Neuronal stem cell (in vitro differentiated cells): ENCODE data around the gene OR1M1.
A peak's percentile ranks its signal among the peaks of the same experiment; 100 is the strongest.
"Not testable (repeated sequence)": the region's sequence is repeated elsewhere in the genome, so short reads cannot be mapped to it uniquely, and the experiment has no call there.

Experiments used
- DNase-seq: peaks from one replicate; pipeline ENCODE4 v3.0.0-alpha.2; 2013; ENCODE audit warnings: low spot score
- H2AFZ ChIP-seq: one replicate; pipeline ENCODE4 v1.6.1; 2013; ENCODE audit warnings: mild to moderate bottlenecking, low read length, inconsistent platforms
- H2AK5ac ChIP-seq: 2 replicates; pipeline ENCODE4 v1.6.1; 2013; ENCODE audit warnings: low read depth, mild to moderate bottlenecking, inconsistent platforms, low read length, moderate library complexity, mixed read lengths
- H2BK120ac ChIP-seq: 2 replicates; pipeline ENCODE4 v1.6.1; 2013; ENCODE audit warnings: low read depth, mild to moderate bottlenecking, inconsistent platforms, low read length, moderate library complexity, mixed read lengths
- H2BK12ac ChIP-seq: one replicate; pipeline ENCODE4 v1.6.1; 2013; ENCODE audit warnings: low read length, inconsistent platforms
- H2BK15ac ChIP-seq: 2 replicates; pipeline ENCODE4 v1.6.1; 2013; ENCODE audit warnings: mild to moderate bottlenecking, low read length, inconsistent platforms, mixed read lengths
- H2BK5ac ChIP-seq: one replicate; pipeline ENCODE4 v1.6.1; 2013; ENCODE audit warnings: inconsistent platforms, mild to moderate bottlenecking, low read length, moderate library complexity
- H3K14ac ChIP-seq: one replicate; pipeline ENCODE4 v1.6.1; 2013; ENCODE audit warnings: low read length, inconsistent platforms
- H3K18ac ChIP-seq: 2 replicates; pipeline ENCODE4 v1.6.1; 2013; ENCODE audit warnings: low read length, inconsistent platforms
- H3K23ac ChIP-seq: 2 replicates; pipeline ENCODE4 v1.6.1; 2013; ENCODE audit warnings: low read depth, mild to moderate bottlenecking, mixed read lengths, low read length, inconsistent platforms; ENCODE audit not compliant: poor library complexity
- H3K27ac ChIP-seq: replicated peaks from 3 replicates; pipeline ENCODE4 v1.5.1; 2013; ENCODE audit warnings: low read length, inconsistent platforms
- H3K27me3 ChIP-seq, 3 experiments: 2 replicates each; pipeline ENCODE4 v1.6.1; 2013; ENCODE audit warnings: low read length in 3 of 3, mild to moderate bottlenecking in 2 of 3, inconsistent platforms in 1 of 3, low read depth in 1 of 3, mixed read lengths in 1 of 3, moderate library complexity in 1 of 3; ENCODE audit not compliant: control insufficient read depth in 3 of 3, insufficient read depth in 3 of 3
- H3K36me3 ChIP-seq, 2 donors: replicated peaks in 1 of 2; 2 replicates each; pipeline ENCODE4 v1.6.1; 2013; ENCODE audit warnings: low read length in 2 of 2; ENCODE audit not compliant: control insufficient read depth in 2 of 2, insufficient read depth in 2 of 2
- H3K4ac ChIP-seq: 2 replicates; pipeline ENCODE4 v1.6.1; 2013; ENCODE audit warnings: inconsistent platforms, mild to moderate bottlenecking, low read length, moderate library complexity
- H3K4me1 ChIP-seq, 2 donors: 1 replicate in 1 of 2; 2 replicates in 1 of 2; pipeline ENCODE4 v1.6.1; 2013; ENCODE audit warnings: low read length in 2 of 2, low read depth in 1 of 2; ENCODE audit not compliant: control insufficient read depth in 2 of 2, insufficient read depth in 1 of 2
- H3K4me2 ChIP-seq: one replicate; pipeline ENCODE4 v1.6.1; 2013; ENCODE audit warnings: mild to moderate bottlenecking, low read length, inconsistent platforms; ENCODE audit not compliant: insufficient read depth, poor library complexity, severe bottlenecking
- H3K4me3 ChIP-seq, 2 donors: 2 replicates each; pipeline ENCODE4 v1.5.1; 2013; ENCODE audit warnings: low read length in 2 of 2, mild to moderate bottlenecking in 2 of 2, inconsistent platforms in 1 of 2, moderate library complexity in 1 of 2
- H3K79me1 ChIP-seq: one replicate; pipeline ENCODE4 v1.6.1; 2013; ENCODE audit warnings: low read depth, mild to moderate bottlenecking, inconsistent platforms, low read length, moderate library complexity
- H3K9ac ChIP-seq: one replicate; pipeline ENCODE4 v1.6.1; 2013; ENCODE audit warnings: mild to moderate bottlenecking, low read depth, low read length, inconsistent platforms; ENCODE audit not compliant: poor library complexity
- H3K9me3 ChIP-seq, 2 donors: replicated peaks in 1 of 2; 2 replicates each; pipeline versions ENCODE3 to v1.6.1; 2013; ENCODE audit warnings: low read length in 2 of 2, mild to moderate bottlenecking in 2 of 2, inconsistent platforms in 1 of 2, low read depth in 1 of 2, mixed read lengths in 1 of 2, moderate library complexity in 1 of 2; ENCODE audit not compliant: control insufficient read depth in 2 of 2, insufficient read depth in 1 of 2
- H4K8ac ChIP-seq: one replicate; pipeline ENCODE4 v1.6.1; 2013; ENCODE audit warnings: low read depth, mild to moderate bottlenecking, inconsistent platforms, low read length, moderate library complexity
- H4K91ac ChIP-seq: one replicate; pipeline ENCODE4 v1.6.1; 2013; ENCODE audit warnings: low read length, low read depth, mild to moderate bottlenecking, inconsistent platforms; ENCODE audit not compliant: poor library complexity
- WGBS, 2 donors: extraction: QIAGEN DNeasy Blood & Tissue Kit; methylation state at CpG; one replicate each; pipeline ENCODE4 v1.1.7; 2013; ENCODE audit warnings: missing lambda C conversion rate in 2 of 2, mixed read lengths in 1 of 2; ENCODE audit not compliant: insufficient read length in 2 of 2, insufficient replicate concordance in 1 of 2; ENCODE audit errors: extremely low coverage in 2 of 2; 5-methylcytosine and 5-hydroxymethylcytosine counted together

OR1M1 gene

DNA sequence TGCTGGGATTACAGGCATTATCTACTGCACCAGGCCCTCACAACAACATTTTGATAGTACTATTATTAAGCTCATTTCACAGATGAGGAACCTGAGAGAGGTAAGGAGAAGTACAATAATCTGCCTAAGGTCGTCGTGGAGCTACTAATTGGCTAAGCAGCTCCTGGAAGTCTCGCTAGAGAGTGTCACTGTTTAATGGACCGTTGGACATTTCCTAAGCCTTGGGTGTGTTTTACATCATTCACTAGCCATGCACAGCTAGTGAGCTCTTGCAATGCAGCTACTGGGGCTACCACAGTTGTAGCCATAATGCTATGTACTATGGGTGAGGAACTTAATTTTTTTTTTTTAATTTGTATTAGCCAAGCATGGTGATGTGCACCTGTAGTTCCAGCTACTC lies 34.0 kb upstream of the OR1M1 start:
- Histone ChIP-seq H3K23ac (no peak overlapping the region), H3K27ac (no peak overlapping the region), H2BK15ac (no peak overlapping the region), H3K36me3 (no peaks in the 10 kb centered on the region), H2BK12ac (no peak overlapping the region), H3K27me3 (peaks cover 0 to 19% (median 0%) of the 10 kb centered on the region in 3 experiments), H3K14ac (no peak overlapping the region), H2AFZ (no peak overlapping the region), H3K4me2 (no peak overlapping the region), H3K4ac (no peak overlapping the region), H2BK5ac (no peak overlapping the region), H4K8ac (no peak overlapping the region), H3K9me3 (no peaks in the 10 kb centered on the region), H3K18ac (no peak overlapping the region), H3K9ac (no peak overlapping the region), H3K4me1 (no peaks in the 10 kb centered on the region), H3K4me3 (no peak overlapping the region), H4K91ac (no peak overlapping the region), H3K79me1 (no peaks in the 10 kb centered on the region), H2BK120ac (no peak overlapping the region), H2AK5ac (no peak overlapping the region)
- WGBS, 2 donors, result no CpG with 5 or more reads among the region's 4 CpGs
- no peak for DNase-seq

DNA sequence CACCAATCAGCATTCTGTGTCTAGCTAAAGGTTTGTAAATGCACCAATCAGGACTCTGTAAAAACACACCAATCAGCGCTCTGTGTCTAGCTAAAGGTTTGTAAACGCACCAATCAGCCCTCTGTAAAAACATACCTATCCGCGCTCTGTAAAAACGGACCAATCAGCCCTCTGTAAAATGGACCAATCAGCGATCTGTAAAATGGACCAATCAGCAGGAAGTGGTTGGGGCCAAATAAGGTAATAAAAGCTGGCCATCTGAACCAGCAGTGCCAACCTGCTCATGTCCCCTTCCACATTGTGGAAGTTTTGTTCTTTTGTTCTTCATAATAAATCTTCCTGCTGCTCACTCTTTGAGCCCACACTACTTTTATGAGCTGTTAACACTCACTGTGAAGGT lies 33.2 kb upstream of the OR1M1 start:
- not testable (repeated sequence) for H3K36me3 ChIP-seq, H2AK5ac ChIP-seq, H3K4me3 ChIP-seq, H3K27ac ChIP-seq, H2AFZ ChIP-seq, H3K18ac ChIP-seq, H3K4me1 ChIP-seq, H2BK12ac ChIP-seq, H3K9me3 ChIP-seq, H3K9ac ChIP-seq, DNase-seq, H4K91ac ChIP-seq, H4K8ac ChIP-seq, H3K79me1 ChIP-seq, H3K23ac ChIP-seq, H3K14ac ChIP-seq, H2BK15ac ChIP-seq, H2BK120ac ChIP-seq, H3K4ac ChIP-seq, H3K4me2 ChIP-seq, H2BK5ac ChIP-seq
- no CpG with 5 or more reads among the region's 6 CpGs for WGBS, 2 donors
- peaks cover 0 to 19% (median 0%) of the 10 kb centered on the region in 3 experiments for H3K27me3 ChIP-seq

GRCh38 chr19:9054207-9054606 lies 32.7 kb upstream of the OR1M1 start:
- DNase-seq, result no peak
- Histone ChIP-seq H3K9me3 (no peaks in the 10 kb centered on the region), H4K8ac (no peak overlapping the region), H2BK5ac (no peak overlapping the region), H2BK120ac (no peak overlapping the region), H3K23ac (no peak overlapping the region), H3K27ac (no peak overlapping the region), H3K18ac (no peak overlapping the region), H3K9ac (no peak overlapping the region), H3K36me3 (no peaks in the 10 kb centered on the region), H2AK5ac (no peak overlapping the region), H3K4ac (no peak overlapping the region), H3K27me3 (peaks cover 0 to 19% (median 0%) of the 10 kb centered on the region in 3 experiments), H3K4me2 (no peak overlapping the region), H4K91ac (no peak overlapping the region), H3K14ac (no peak overlapping the region), H2AFZ (no peak overlapping the region), H2BK15ac (no peak overlapping the region), H3K4me3 (no peak overlapping the region), H3K4me1 (no peaks in the 10 kb centered on the region), H3K79me1 (no peaks in the 10 kb centered on the region), H2BK12ac (no peak overlapping the region)
- no CpG with 5 or more reads among the region's 8 CpGs for WGBS, 2 donors

GRCh38 chr19:9054765-9055164 lies 32.1 kb upstream of the OR1M1 start:
- no peaks in the 10 kb centered on the region for H3K36me3 ChIP-seq
- no peak overlapping the region for H2BK12ac ChIP-seq
- H4K8ac ChIP-seq, result no peak overlapping the region
- no peak overlapping the region for H4K91ac ChIP-seq
- H2BK5ac ChIP-seq, result no peak overlapping the region
- H3K27ac ChIP-seq, result no peak overlapping the region
- H3K4ac ChIP-seq, result no peak overlapping the region
- H2BK120ac ChIP-seq, result no peak overlapping the region
- no CpG with 5 or more reads among the region's 8 CpGs for WGBS, 2 donors
- H3K23ac ChIP-seq, result no peak overlapping the region
- H2BK15ac ChIP-seq, result no peak overlapping the region
- H3K4me1 ChIP-seq, result no peaks in the 10 kb centered on the region
- H3K4me2 ChIP-seq, result no peak overlapping the region
- H3K14ac ChIP-seq, result no peak overlapping the region
- H2AFZ ChIP-seq, result no peak overlapping the region
- no peak overlapping the region for H3K4me3 ChIP-seq
- H3K18ac ChIP-seq, result no peak overlapping the region
- no peak overlapping the region for H2AK5ac ChIP-seq
- DNase-seq, result peak; percentile 11
- H3K79me1 ChIP-seq, result no peaks in the 10 kb centered on the region
- H3K9me3 ChIP-seq, result no peaks in the 10 kb centered on the region
- H3K27me3 ChIP-seq, result peaks cover 0 to 19% (median 0%) of the 10 kb centered on the region in 3 experiments
- H3K9ac ChIP-seq, result no peak overlapping the region
